Endodermal cell (in vitro differentiated cells): Measurements from ENCODE around the gene ZNF615. TPM values are rescaled to one million over a fixed set of nuclear protein-coding genes. Genes with fewer than 3 reads are reported as not detected.

Experiments used
- DNase-seq: peaks from one replicate; pipeline ENCODE4 v3.0.0-alpha.2; 2017
- H3K27ac ChIP-seq: 2 replicates; pipeline ENCODE4 v1.5.1; 2013; ENCODE audit warnings: mild to moderate bottlenecking, low read depth, low read length, moderate library complexity
- H3K27me3 ChIP-seq: 2 replicates; pipeline ENCODE4 v1.6.1; 2013; ENCODE audit warnings: mild to moderate bottlenecking, low read length, moderate library complexity; ENCODE audit not compliant: insufficient read depth, control insufficient read depth, poor library complexity, severe bottlenecking
- H3K36me3 ChIP-seq: 2 replicates; pipeline ENCODE4 v1.7.0; 2013; ENCODE audit warnings: mild to moderate bottlenecking, low read length, moderate library complexity; ENCODE audit not compliant: control insufficient read depth, insufficient read depth
- H3K4me1 ChIP-seq: one replicate; pipeline ENCODE4 v1.7.0; 2013; ENCODE audit warnings: low read length; ENCODE audit not compliant: control insufficient read depth, insufficient read depth
- H3K4me3 ChIP-seq: 2 replicates; pipeline ENCODE4 v1.5.1; 2013; ENCODE audit warnings: mild to moderate bottlenecking, low read length, moderate library complexity
- H3K9ac ChIP-seq: 2 replicates; pipeline ENCODE4 v1.6.1; 2013; ENCODE audit warnings: mild to moderate bottlenecking, low read length, moderate library complexity; ENCODE audit not compliant: poor library complexity, severe bottlenecking; ENCODE audit errors: extremely low read depth
- H3K9me3 ChIP-seq: 2 replicates; pipeline ENCODE4 v1.6.1; 2013; ENCODE audit warnings: mild to moderate bottlenecking, low read length, moderate library complexity; ENCODE audit not compliant: control insufficient read depth
- H3K27ac Mint-ChIP-seq: 2 replicates; pipeline ENCODE4 v1.8.0; 2020; ENCODE audit warnings: mixed read lengths
- H3K27me3 Mint-ChIP-seq: 2 replicates; pipeline ENCODE4 v1.8.0; 2021; ENCODE audit warnings: mild to moderate bottlenecking, mixed read lengths; ENCODE audit not compliant: insufficient read depth
- H3K36me3 Mint-ChIP-seq: 2 replicates; pipeline ENCODE4 v1.8.0; 2020; ENCODE audit warnings: low read depth, mixed read lengths
- H3K4me1 Mint-ChIP-seq: 2 replicates; pipeline ENCODE4 v1.8.0; 2020; ENCODE audit warnings: mixed read lengths
- H3K4me3 Mint-ChIP-seq: 2 replicates; pipeline ENCODE4 v1.8.0; 2020; ENCODE audit warnings: mild to moderate bottlenecking, moderate library complexity, mixed read lengths
- H3K9me3 Mint-ChIP-seq: 2 replicates; pipeline ENCODE4 v1.8.0; 2020; ENCODE audit warnings: mild to moderate bottlenecking, mixed read lengths
- WGBS, 2 experiments: methylation state at CpG; one replicate each; pipeline versions ENCODE4 v1.1.5 to v1.1.7; 2013; ENCODE audit warnings: missing lambda C conversion rate in 2 of 2, mixed read lengths in 1 of 2; ENCODE audit not compliant: insufficient coverage in 1 of 2, insufficient read length in 1 of 2; 5-methylcytosine and 5-hydroxymethylcytosine counted together
- total RNA-seq, 2 donors: library from RNA; stranded (reverse); fragmentation: NEBNext Ultra II Directional in 1 of 2; extraction: Animal tissue kit (Norgen Biotek cat#: 25700) in 1 of 2; gene quantifications; 2 replicates in 1 of 2; 3 replicates in 1 of 2; pipeline ENCODE4 v1.2.1, GENCODE V29; 2021
- TF ChIP-seq, protein P1 (sequence below): fragments of 200-600 bp; sonication (generic); conservative IDR thresholded peaks from 2 replicates; pipeline ENCODE4 v1.5.0; 2021; ENCODE audit warnings: antibody characterized with exemption, mild to moderate bottlenecking

Gene ZNF615
- total RNA-seq, 2 donors from 2014 or later, result 19.3 to 29.1 TPM

DNA sequence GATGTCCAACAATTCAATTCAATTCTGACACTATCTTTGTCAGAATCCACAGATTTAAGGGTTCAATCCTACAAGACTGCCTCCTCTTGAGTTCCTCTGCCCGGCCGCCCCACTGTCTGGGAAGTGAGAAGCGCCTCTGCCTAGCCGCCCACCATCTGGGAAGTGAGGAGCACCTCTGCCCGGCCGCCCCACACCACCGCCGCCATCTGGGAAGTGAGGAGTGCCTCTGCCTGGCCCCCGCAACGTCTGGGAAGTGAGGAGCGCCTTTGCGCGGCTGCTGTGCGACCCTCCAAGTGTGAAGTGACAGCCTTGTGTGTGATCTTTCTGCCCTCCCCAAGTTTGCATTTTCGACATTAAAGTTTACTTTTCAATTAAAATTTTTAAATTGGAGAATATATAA, 14.2 kb upstream of the ZNF615 start:
- Histone ChIP-seq H3K4me3 (peak overlapping the region; percentile 70), H3K9me3 (peaks cover 94% of the 10 kb centered on the region), H3K9ac (no peak overlapping the region), H3K27ac (no peak overlapping the region), H3K4me1 (no peaks in the 10 kb centered on the region), H3K27me3 (no peaks in the 10 kb centered on the region), H3K36me3 (peaks cover 87% of the 10 kb centered on the region)
- H3K27me3 Mint-ChIP-seq, result no peaks in the 10 kb centered on the region
- H3K4me1 Mint-ChIP-seq, result peaks cover 8% of the 10 kb centered on the region
- H3K4me3 Mint-ChIP-seq, result no peak overlapping the region
- WGBS, 2 experiments, result 96% methylated on average over 5 to 14 of the region's 15 CpGs
- TF ChIP-seq, protein P1, sequence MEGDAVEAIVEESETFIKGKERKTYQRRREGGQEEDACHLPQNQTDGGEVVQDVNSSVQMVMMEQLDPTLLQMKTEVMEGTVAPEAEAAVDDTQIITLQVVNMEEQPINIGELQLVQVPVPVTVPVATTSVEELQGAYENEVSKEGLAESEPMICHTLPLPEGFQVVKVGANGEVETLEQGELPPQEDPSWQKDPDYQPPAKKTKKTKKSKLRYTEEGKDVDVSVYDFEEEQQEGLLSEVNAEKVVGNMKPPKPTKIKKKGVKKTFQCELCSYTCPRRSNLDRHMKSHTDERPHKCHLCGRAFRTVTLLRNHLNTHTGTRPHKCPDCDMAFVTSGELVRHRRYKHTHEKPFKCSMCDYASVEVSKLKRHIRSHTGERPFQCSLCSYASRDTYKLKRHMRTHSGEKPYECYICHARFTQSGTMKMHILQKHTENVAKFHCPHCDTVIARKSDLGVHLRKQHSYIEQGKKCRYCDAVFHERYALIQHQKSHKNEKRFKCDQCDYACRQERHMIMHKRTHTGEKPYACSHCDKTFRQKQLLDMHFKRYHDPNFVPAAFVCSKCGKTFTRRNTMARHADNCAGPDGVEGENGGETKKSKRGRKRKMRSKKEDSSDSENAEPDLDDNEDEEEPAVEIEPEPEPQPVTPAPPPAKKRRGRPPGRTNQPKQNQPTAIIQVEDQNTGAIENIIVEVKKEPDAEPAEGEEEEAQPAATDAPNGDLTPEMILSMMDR, result no peak
- DNase-seq, result no peak
- H3K36me3 Mint-ChIP-seq, result peaks cover 92% of the 10 kb centered on the region
- H3K9me3 Mint-ChIP-seq, result peaks cover 92% of the 10 kb centered on the region
- H3K27ac Mint-ChIP-seq, result no peak overlapping the region

DNA sequence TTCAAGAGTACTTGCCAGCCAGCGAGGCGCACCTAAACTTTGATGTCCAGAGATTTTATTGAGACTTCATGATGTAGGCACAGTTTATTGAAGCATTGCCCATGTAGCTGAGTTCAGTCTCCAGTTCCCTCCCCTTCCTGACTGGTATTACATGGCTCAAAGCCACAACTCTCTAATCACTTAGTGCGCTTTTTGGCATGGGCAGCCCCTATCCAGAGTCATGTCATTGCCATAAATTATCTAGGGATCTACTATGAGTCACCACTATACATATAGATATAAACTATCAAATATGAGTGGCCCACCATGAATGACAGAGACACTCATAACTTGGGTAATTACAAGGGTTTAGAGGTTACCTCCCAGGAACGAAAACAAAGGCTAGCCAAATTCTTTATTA, 12.5 kb upstream of the ZNF615 start:
- no peaks in the 10 kb centered on the region for H3K27me3 Mint-ChIP-seq
- Histone ChIP-seq H3K27me3 (no peaks in the 10 kb centered on the region), H3K4me1 (no peaks in the 10 kb centered on the region), H3K4me3 (peak overlapping the region; percentile 70), H3K9me3 (peaks cover 99% of the 10 kb centered on the region), H3K9ac (no peak overlapping the region), H3K36me3 (peaks cover 97% of the 10 kb centered on the region), H3K27ac (no peak overlapping the region)
- H3K4me3 Mint-ChIP-seq, result no peak overlapping the region
- no peak for DNase-seq
- no peaks in the 10 kb centered on the region for H3K4me1 Mint-ChIP-seq
- peaks cover 92% of the 10 kb centered on the region for H3K9me3 Mint-ChIP-seq
- 93% methylated on average over 3 to 4 of the region's 4 CpGs for WGBS, 2 experiments
- H3K36me3 Mint-ChIP-seq, result peaks cover 96% of the 10 kb centered on the region
- H3K27ac Mint-ChIP-seq, result no peak overlapping the region
- TF ChIP-seq, protein P1, result no peak

- Mint-ChIP-seq H3K36me3 (peaks cover 58% of the 10 kb centered on the region), H3K4me3 (no peak overlapping the region), H3K27me3 (no peaks in the 10 kb centered on the region), H3K27ac (no peak overlapping the region), H3K9me3 (peaks cover 43% of the 10 kb centered on the region), H3K4me1 (peaks cover 4% of the 10 kb centered on the region)
- peaks cover 35% of the 10 kb centered on the region for H3K36me3 ChIP-seq
- TF ChIP-seq, protein P1, result no peak
- H3K9ac ChIP-seq, result no peak overlapping the region
- DNase-seq, result no peak
- peaks cover 60% of the 10 kb centered on the region for H3K9me3 ChIP-seq
- no peaks in the 10 kb centered on the region for H3K27me3 ChIP-seq
- H3K4me1 ChIP-seq, result no peaks in the 10 kb centered on the region
- H3K4me3 ChIP-seq, result no peak overlapping the region
- no peak overlapping the region for H3K27ac ChIP-seq
- 91% methylated on average over 1 of the region's 1 CpG; no CpG with 5 or more reads in 1 of the 2 experiments for WGBS, 2 experiments
Measured at GRCh38 chr19:52010674-52011073, 2.7 kb upstream of the ZNF615 start.
